ENCODE data around the gene PRELP.
A peak's percentile ranks its signal among the peaks of the same experiment; 100 is the strongest.

The PRELP gene

DNA sequence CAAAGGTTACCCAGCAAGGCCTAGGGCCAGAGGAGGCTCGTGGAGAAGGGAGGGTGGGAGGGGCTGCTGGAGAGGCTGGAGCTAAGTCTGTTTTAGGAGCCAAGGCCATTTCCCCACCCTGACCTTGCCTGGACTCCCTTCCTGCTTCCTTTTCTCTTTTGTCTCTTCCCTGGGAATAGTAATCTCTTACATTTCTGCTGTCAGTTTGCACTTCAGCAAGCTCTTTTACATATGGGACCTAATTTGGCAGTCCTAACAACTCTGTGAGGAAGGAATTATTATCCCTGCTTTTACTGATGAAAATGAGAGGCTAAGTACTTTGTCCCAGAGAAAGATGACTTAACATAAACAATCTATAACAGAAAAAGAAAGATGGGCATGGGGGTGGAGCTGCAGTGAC is 32.2 kb downstream of the PRELP start:
- peaks cover 10% of the 10 kb centered on the region for H3K27me3 ChIP-seq (ENCODE audit: control insufficient read depth, insufficient read depth, low read length)
- H3K27ac ChIP-seq (ENCODE audit: low read depth, low read length), result no peak overlapping the region
- H3K4me1 ChIP-seq (ENCODE audit: control insufficient read depth, insufficient read depth, low read length), result peaks cover 43% of the 10 kb centered on the region
- H3K4me3 ChIP-seq (ENCODE audit: low read depth, low read length), result no peak overlapping the region
- no peak overlapping the region for H3K9ac ChIP-seq (ENCODE audit: low read length)
- H3K36me3 ChIP-seq (ENCODE audit: control insufficient read depth, insufficient read depth, low read length), result no peaks in the 10 kb centered on the region
- no peaks in the 10 kb centered on the region for H3K9me3 ChIP-seq (ENCODE audit: control insufficient read depth, insufficient read depth, low read depth, low read length)

- Histone ChIP-seq H3K27ac (ENCODE audit: low read depth, low read length) (no peak overlapping the region), H3K36me3 (ENCODE audit: control insufficient read depth, insufficient read depth, low read length) (no peaks in the 10 kb centered on the region), H3K4me3 (ENCODE audit: low read depth, low read length) (no peak overlapping the region), H3K4me1 (ENCODE audit: control insufficient read depth, insufficient read depth, low read length) (peaks cover 51% of the 10 kb centered on the region), H3K9ac (ENCODE audit: low read length) (no peak overlapping the region), H3K27me3 (ENCODE audit: control insufficient read depth, insufficient read depth, low read length) (peaks cover 18% of the 10 kb centered on the region), H3K9me3 (ENCODE audit: control insufficient read depth, insufficient read depth, low read depth, low read length) (no peaks in the 10 kb centered on the region)
These were observed 33.0 kb downstream of the PRELP start for GRCh38 chr1:203508463-203509073.

GRCh38 chr1:203509135-203509534 is 33.5 kb downstream of the PRELP start:
- Histone ChIP-seq H3K27ac (ENCODE audit: low read depth, low read length) (no peak overlapping the region), H3K9me3 (ENCODE audit: control insufficient read depth, insufficient read depth, low read depth, low read length) (no peaks in the 10 kb centered on the region), H3K9ac (ENCODE audit: low read length) (no peak overlapping the region), H3K36me3 (ENCODE audit: control insufficient read depth, insufficient read depth, low read length) (no peaks in the 10 kb centered on the region), H3K27me3 (ENCODE audit: control insufficient read depth, insufficient read depth, low read length) (peaks cover 20% of the 10 kb centered on the region), H3K4me3 (ENCODE audit: low read depth, low read length) (no peak overlapping the region), H3K4me1 (ENCODE audit: control insufficient read depth, insufficient read depth, low read length) (peaks cover 57% of the 10 kb centered on the region)

- H3K27me3 ChIP-seq (ENCODE audit: control insufficient read depth, insufficient read depth, low read length), result peaks cover 42% of the 10 kb centered on the region
- H3K9ac ChIP-seq (ENCODE audit: low read length), result no peak overlapping the region
- H3K4me1 ChIP-seq (ENCODE audit: control insufficient read depth, insufficient read depth, low read length), result peaks cover 69% of the 10 kb centered on the region
- no peaks in the 10 kb centered on the region for H3K9me3 ChIP-seq (ENCODE audit: control insufficient read depth, insufficient read depth, low read depth, low read length)
- H3K27ac ChIP-seq (ENCODE audit: low read depth, low read length), result no peak overlapping the region
- no peak overlapping the region for H3K4me3 ChIP-seq (ENCODE audit: low read depth, low read length)
- no peaks in the 10 kb centered on the region for H3K36me3 ChIP-seq (ENCODE audit: control insufficient read depth, insufficient read depth, low read length)
These were observed 35.9 kb downstream of the PRELP start for GRCh38 chr1:203511513-203511912.

- H3K27ac ChIP-seq (ENCODE audit: low read depth, low read length), result no peak overlapping the region
- H3K9me3 ChIP-seq (ENCODE audit: control insufficient read depth, insufficient read depth, low read depth, low read length), result no peaks in the 10 kb centered on the region
- H3K27me3 ChIP-seq (ENCODE audit: control insufficient read depth, insufficient read depth, low read length), result peaks cover 46% of the 10 kb centered on the region
- no peaks in the 10 kb centered on the region for H3K36me3 ChIP-seq (ENCODE audit: control insufficient read depth, insufficient read depth, low read length)
- no peak overlapping the region for H3K4me3 ChIP-seq (ENCODE audit: low read depth, low read length)
- H3K9ac ChIP-seq (ENCODE audit: low read length), result no peak overlapping the region
- H3K4me1 ChIP-seq (ENCODE audit: control insufficient read depth, insufficient read depth, low read length), result peaks cover 70% of the 10 kb centered on the region
These were observed 36.3 kb downstream of the PRELP start for GRCh38 chr1:203511930-203512329.

- Histone ChIP-seq H3K9ac (ENCODE audit: low read length) (peak overlapping the region; percentile 36), H3K4me3 (ENCODE audit: low read depth, low read length) (no peak overlapping the region), H3K4me1 (ENCODE audit: control insufficient read depth, insufficient read depth, low read length) (peaks cover 70% of the 10 kb centered on the region), H3K36me3 (ENCODE audit: control insufficient read depth, insufficient read depth, low read length) (no peaks in the 10 kb centered on the region), H3K27me3 (ENCODE audit: control insufficient read depth, insufficient read depth, low read length) (peaks cover 52% of the 10 kb centered on the region), H3K9me3 (ENCODE audit: control insufficient read depth, insufficient read depth, low read depth, low read length) (no peaks in the 10 kb centered on the region), H3K27ac (ENCODE audit: low read depth, low read length) (no peak overlapping the region)
These were observed 36.9 kb downstream of the PRELP start for GRCh38 chr1:203512517-203512847.

DNA sequence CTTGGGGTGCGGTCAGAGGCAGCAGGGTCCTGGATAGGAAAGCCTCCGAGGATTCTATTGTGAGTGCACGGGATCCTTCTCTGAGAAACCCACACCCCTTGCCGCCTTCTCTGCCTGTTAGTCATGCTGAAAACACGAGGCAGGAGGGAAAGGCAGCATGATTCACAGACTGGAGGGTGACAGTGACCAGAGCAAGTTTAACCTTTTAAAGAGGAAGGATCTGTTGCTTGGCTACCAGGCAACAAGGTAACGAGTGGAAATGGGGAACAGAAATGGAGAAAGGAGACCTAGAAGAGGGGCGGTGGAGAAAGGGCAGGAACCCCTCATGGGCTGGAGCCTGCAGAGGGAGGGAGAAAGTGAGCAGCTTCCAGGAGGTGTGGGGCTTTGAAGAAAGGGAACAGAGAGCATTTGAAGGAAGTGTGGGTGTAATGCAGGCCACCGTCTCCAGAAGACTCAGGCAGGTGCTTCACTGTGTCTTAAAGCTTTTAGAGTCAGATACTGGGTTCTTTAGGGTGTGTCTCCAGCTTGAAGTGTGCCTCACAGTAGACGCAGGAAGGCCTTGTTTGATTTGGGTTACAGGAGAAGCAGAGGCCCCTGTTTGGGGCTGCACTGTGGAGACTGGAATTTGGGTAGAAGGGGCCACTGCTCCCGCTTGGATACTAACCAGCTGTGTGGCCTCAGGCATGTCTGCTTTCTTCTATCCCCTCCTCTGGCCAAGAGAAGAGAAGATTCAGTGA is 37.4 kb downstream of the PRELP start:
- Histone ChIP-seq H3K27ac (ENCODE audit: low read depth, low read length) (no peak overlapping the region), H3K4me1 (ENCODE audit: control insufficient read depth, insufficient read depth, low read length) (peaks cover 71% of the 10 kb centered on the region), H3K36me3 (ENCODE audit: control insufficient read depth, insufficient read depth, low read length) (no peaks in the 10 kb centered on the region), H3K27me3 (ENCODE audit: control insufficient read depth, insufficient read depth, low read length) (peaks cover 57% of the 10 kb centered on the region), H3K4me3 (ENCODE audit: low read depth, low read length) (no peak overlapping the region), H3K9ac (ENCODE audit: low read length) (peak overlapping the region; percentile 47), H3K9me3 (ENCODE audit: control insufficient read depth, insufficient read depth, low read depth, low read length) (no peaks in the 10 kb centered on the region)

GRCh38 chr1:203513585-203514031 is 38.0 kb downstream of the PRELP start:
- Histone ChIP-seq H3K27me3 (ENCODE audit: control insufficient read depth, insufficient read depth, low read length) (peaks cover 63% of the 10 kb centered on the region), H3K4me3 (ENCODE audit: low read depth, low read length) (peak overlapping the region; percentile 34), H3K36me3 (ENCODE audit: control insufficient read depth, insufficient read depth, low read length) (no peaks in the 10 kb centered on the region), H3K4me1 (ENCODE audit: control insufficient read depth, insufficient read depth, low read length) (peaks cover 69% of the 10 kb centered on the region), H3K9ac (ENCODE audit: low read length) (peak overlapping the region; percentile 47), H3K9me3 (ENCODE audit: control insufficient read depth, insufficient read depth, low read depth, low read length) (no peaks in the 10 kb centered on the region), H3K27ac (ENCODE audit: low read depth, low read length) (no peak overlapping the region)

DNA sequence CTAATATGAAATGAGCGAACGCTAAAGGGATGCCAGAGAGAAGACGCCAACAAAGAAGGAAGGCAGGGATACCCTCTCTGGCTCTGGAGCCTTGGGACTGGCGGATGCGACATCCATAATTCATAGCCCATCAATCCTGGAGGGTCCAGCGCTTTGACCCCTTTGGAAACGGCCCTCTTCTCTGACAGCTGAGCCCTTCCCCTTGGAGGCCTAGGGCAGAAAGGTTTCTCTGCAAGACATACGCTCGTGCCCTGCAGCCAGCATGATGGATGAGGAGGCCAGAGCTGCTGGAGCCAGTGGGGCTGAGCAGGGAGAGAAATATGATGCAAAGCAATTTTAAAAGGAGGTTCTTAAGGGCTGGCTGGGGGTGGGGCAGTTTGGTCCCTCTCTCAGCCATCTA is 40.6 kb downstream of the PRELP start:
- H3K9ac ChIP-seq (ENCODE audit: low read length), result no peak overlapping the region
- H3K27me3 ChIP-seq (ENCODE audit: control insufficient read depth, insufficient read depth, low read length), result peaks cover 85% of the 10 kb centered on the region
- H3K27ac ChIP-seq (ENCODE audit: low read depth, low read length), result no peak overlapping the region
- H3K4me3 ChIP-seq (ENCODE audit: low read depth, low read length), result no peak overlapping the region
- peaks cover 85% of the 10 kb centered on the region for H3K4me1 ChIP-seq (ENCODE audit: control insufficient read depth, insufficient read depth, low read length)
- no peaks in the 10 kb centered on the region for H3K36me3 ChIP-seq (ENCODE audit: control insufficient read depth, insufficient read depth, low read length)
- no peaks in the 10 kb centered on the region for H3K9me3 ChIP-seq (ENCODE audit: control insufficient read depth, insufficient read depth, low read depth, low read length)

DNA sequence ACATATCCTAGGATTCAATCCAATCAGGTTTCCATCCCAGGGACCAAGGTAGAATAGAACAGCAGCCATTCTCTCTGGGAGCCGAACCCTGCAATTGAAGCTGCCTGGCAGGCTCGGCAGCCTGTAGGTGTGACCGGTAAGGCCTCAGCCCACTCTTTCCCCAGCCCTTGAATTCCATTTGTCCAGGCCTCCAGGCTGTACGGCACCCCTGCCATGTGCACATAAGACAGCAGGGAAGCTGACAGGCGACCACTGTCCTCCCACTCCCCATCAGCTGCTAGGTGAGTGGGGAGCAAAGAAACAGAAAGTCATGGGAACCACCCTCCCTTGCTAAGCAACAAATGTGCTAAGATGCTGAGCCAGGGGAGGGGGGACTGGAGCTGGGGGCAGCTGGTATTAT is 41.3 kb downstream of the PRELP start:
- Histone ChIP-seq H3K4me1 (ENCODE audit: control insufficient read depth, insufficient read depth, low read length) (peaks cover 90% of the 10 kb centered on the region), H3K9me3 (ENCODE audit: control insufficient read depth, insufficient read depth, low read depth, low read length) (no peaks in the 10 kb centered on the region), H3K27ac (ENCODE audit: low read depth, low read length) (no peak overlapping the region), H3K4me3 (ENCODE audit: low read depth, low read length) (no peak overlapping the region), H3K27me3 (ENCODE audit: control insufficient read depth, insufficient read depth, low read length) (peaks cover 92% of the 10 kb centered on the region), H3K36me3 (ENCODE audit: control insufficient read depth, insufficient read depth, low read length) (no peaks in the 10 kb centered on the region), H3K9ac (ENCODE audit: low read length) (peak overlapping the region; percentile 12)

- Histone ChIP-seq H3K9ac (ENCODE audit: low read length) (peak overlapping the region; percentile 12), H3K4me3 (ENCODE audit: low read depth, low read length) (no peak overlapping the region), H3K27ac (ENCODE audit: low read depth, low read length) (no peak overlapping the region), H3K27me3 (ENCODE audit: control insufficient read depth, insufficient read depth, low read length) (peaks cover 94% of the 10 kb centered on the region), H3K9me3 (ENCODE audit: control insufficient read depth, insufficient read depth, low read depth, low read length) (no peaks in the 10 kb centered on the region), H3K36me3 (ENCODE audit: control insufficient read depth, insufficient read depth, low read length) (no peaks in the 10 kb centered on the region), H3K4me1 (ENCODE audit: control insufficient read depth, insufficient read depth, low read length) (peaks cover 90% of the 10 kb centered on the region)
These were observed 42.0 kb downstream of the PRELP start for GRCh38 chr1:203517426-203518110.
